Skeletal muscle tissue (tissue), 1 donor: ENCODE results near the gene JPH3. TPM values are rescaled to one million over a fixed set of nuclear protein-coding genes. Genes with fewer than 3 reads are reported as not detected.

Experiments
- total RNA-seq: library from RNA; depleted of rRNA; stranded (reverse); fragments of >200 nt; gene quantifications from one replicate; pipeline ENCODE4 v1.2.3, GENCODE V29; 2014

JPH3 gene
- total RNA-seq, 1 donor from 2014 or later: not detected

Other genes with a start within 250 kb of the JPH3 start
- gene FBXO31, start 218.7 kb upstream of the JPH3 start, total RNA-seq: 26.6 TPM
- gene MAP1LC3B, start 210.2 kb upstream of the JPH3 start, total RNA-seq: 20.9 TPM
- gene ZCCHC14, start 109.5 kb upstream of the JPH3 start, total RNA-seq: 11.5 TPM
- gene KLHDC4, start 163.5 kb downstream of the JPH3 start, total RNA-seq: 20.4 TPM